Measurements from ENCODE around the gene CLDND2.

DNA sequence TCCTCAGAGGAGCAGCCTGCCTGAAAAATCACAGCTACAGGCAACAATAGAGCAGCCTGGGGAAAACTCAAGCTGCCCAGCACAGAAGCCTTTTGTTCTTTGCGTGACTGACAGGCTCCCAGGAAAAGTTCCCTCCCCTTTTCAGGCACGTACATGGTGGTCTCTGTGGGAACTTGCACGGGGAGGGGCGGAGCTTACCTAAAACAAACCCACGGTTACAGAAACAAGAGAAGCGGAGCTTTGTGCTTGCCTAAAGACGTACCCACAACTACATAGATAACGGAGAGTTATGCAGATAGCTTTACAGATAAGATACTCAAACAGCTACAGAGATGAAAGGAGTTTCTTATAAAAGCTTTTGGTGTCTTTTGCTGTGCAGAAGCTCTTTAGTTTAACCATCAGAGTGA is 14.1 kb downstream of the CLDND2 start:
- TF ChIP-seq, protein P1, sequence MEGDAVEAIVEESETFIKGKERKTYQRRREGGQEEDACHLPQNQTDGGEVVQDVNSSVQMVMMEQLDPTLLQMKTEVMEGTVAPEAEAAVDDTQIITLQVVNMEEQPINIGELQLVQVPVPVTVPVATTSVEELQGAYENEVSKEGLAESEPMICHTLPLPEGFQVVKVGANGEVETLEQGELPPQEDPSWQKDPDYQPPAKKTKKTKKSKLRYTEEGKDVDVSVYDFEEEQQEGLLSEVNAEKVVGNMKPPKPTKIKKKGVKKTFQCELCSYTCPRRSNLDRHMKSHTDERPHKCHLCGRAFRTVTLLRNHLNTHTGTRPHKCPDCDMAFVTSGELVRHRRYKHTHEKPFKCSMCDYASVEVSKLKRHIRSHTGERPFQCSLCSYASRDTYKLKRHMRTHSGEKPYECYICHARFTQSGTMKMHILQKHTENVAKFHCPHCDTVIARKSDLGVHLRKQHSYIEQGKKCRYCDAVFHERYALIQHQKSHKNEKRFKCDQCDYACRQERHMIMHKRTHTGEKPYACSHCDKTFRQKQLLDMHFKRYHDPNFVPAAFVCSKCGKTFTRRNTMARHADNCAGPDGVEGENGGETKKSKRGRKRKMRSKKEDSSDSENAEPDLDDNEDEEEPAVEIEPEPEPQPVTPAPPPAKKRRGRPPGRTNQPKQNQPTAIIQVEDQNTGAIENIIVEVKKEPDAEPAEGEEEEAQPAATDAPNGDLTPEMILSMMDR (IDR thresholded peaks at IDR 0.05) = no peak
- TF ChIP-seq EP300 (IDR thresholded peaks at IDR 0.05) (no peak), POLR2A (IDR thresholded peaks at IDR 0.05) (peak in 1 of 2 donors; percentile 20)

All from tibial nerve (tissue), 4 donors.